Measurements from ENCODE around the gene TEX29.

The TEX29 gene

DNA sequence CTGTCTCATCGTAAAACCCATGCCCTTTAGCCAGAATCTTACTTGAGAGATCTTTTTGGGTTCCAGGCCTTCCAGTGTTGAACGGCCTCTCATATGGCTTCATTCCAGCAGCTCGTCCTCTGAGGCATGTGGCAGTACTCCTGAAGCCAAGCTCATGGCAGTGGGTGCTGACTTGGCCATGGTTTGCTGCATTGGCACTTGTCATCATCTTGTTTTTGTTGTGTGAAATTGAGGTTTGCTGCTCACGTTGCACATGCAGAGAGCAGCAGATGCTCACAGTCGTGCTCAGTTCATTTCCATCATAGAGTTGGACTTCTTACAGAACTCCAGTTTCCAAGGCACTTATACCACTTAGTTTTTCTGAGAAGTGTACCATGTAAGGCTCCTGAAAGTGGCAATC is 14.9 kb downstream of the TEX29 start:
- no peaks in the 10 kb centered on the region for H3K4me1 ChIP-seq (ENCODE audit: control insufficient read depth in 1 of 2, insufficient read depth in 2 of 2, low read length in 2 of 2)
- no peaks in the 10 kb centered on the region for H3K9me3 ChIP-seq (ENCODE audit: control insufficient read depth in 1 of 2, low read length in 2 of 2)
- H3K27me3 ChIP-seq (ENCODE audit: low read depth, low read length): no peaks in the 10 kb centered on the region
- H3K4me3 ChIP-seq (ENCODE audit: low read depth in 1 of 2, low read length in 2 of 2): no peak overlapping the region
- H3K36me3 ChIP-seq (ENCODE audit: control insufficient read depth in 1 of 2, insufficient read depth in 2 of 2, low read length in 2 of 2): no peaks in the 10 kb centered on the region
- no peak overlapping the region for H3K27ac ChIP-seq (ENCODE audit: low read length)

DNA sequence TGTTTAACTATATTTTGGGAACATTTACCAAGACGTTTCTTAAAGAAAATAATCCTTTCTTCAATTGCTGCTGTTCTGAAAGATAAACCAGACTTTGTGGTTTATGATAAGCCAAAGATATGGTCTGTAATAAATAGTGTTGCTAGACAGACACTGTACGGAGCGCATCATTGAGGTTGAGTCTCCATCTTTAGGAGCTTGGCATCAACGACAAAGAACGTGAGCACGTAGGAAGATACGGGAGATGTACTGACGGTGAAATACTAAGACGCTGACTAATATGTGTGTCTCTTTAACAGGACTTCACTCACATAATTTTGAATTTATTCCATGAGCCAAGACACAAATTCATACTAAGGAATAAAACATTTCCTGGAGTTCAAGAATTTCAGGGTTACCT is 16.2 kb downstream of the TEX29 start:
- Histone ChIP-seq H3K27me3 (ENCODE audit: low read depth, low read length) (no peaks in the 10 kb centered on the region), H3K36me3 (ENCODE audit: control insufficient read depth in 1 of 2, insufficient read depth in 2 of 2, low read length in 2 of 2) (no peaks in the 10 kb centered on the region), H3K4me3 (ENCODE audit: low read depth in 1 of 2, low read length in 2 of 2) (no peak overlapping the region), H3K27ac (ENCODE audit: low read length) (no peak overlapping the region), H3K4me1 (ENCODE audit: control insufficient read depth in 1 of 2, insufficient read depth in 2 of 2, low read length in 2 of 2) (no peaks in the 10 kb centered on the region), H3K9me3 (ENCODE audit: control insufficient read depth in 1 of 2, low read length in 2 of 2) (no peaks in the 10 kb centered on the region)

DNA sequence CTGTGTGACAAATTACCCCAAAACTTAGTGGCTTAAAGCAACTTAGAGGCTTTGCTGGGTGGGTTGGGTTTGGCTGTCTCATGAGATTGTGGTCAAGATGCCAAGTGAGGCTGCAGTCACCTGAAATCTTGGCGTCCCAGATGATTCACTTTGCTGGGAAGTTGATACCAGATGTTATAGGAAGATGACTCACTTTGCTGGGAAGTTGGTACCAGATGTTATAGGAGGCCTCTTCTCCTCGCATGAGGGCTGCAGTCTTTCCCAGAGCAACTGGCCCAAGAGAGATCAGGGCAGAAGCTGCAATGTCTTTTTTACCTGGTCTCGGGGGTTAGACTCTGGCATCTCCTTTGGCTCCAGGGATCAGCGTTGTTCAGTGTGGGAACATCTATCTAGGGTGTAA is 16.8 kb downstream of the TEX29 start:
- H3K4me1 ChIP-seq (ENCODE audit: control insufficient read depth in 1 of 2, insufficient read depth in 2 of 2, low read length in 2 of 2): no peaks in the 10 kb centered on the region
- H3K9me3 ChIP-seq (ENCODE audit: control insufficient read depth in 1 of 2, low read length in 2 of 2): no peaks in the 10 kb centered on the region
- no peaks in the 10 kb centered on the region for H3K36me3 ChIP-seq (ENCODE audit: control insufficient read depth in 1 of 2, insufficient read depth in 2 of 2, low read length in 2 of 2)
- H3K27me3 ChIP-seq (ENCODE audit: low read depth, low read length): no peaks in the 10 kb centered on the region
- no peak overlapping the region for H3K27ac ChIP-seq (ENCODE audit: low read length)
- H3K4me3 ChIP-seq (ENCODE audit: low read depth in 1 of 2, low read length in 2 of 2): no peak overlapping the region

DNA sequence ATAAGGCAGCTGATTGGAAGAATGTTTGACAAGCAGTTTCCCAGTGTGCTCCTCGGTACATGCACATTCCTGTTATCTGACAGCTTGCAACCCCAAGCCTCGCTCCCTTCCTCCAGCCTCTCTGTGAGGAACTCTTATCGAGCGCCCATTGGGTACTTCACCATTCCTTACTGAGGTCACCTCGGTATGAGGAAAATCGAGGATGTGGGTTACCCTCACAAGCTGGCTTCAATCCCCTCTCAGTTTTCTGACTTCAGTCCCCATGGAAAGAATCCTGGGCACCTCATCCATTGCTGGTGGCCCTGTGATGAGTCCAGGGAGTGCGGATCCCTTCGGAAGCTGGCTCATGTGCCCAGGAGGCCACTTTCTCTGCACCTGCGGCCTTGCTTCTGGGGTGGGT is 17.3 kb downstream of the TEX29 start:
- H3K27me3 ChIP-seq (ENCODE audit: low read depth, low read length): no peaks in the 10 kb centered on the region
- no peak overlapping the region for H3K27ac ChIP-seq (ENCODE audit: low read length)
- H3K9me3 ChIP-seq (ENCODE audit: control insufficient read depth in 1 of 2, low read length in 2 of 2): no peaks in the 10 kb centered on the region
- no peak overlapping the region for H3K4me3 ChIP-seq (ENCODE audit: low read depth in 1 of 2, low read length in 2 of 2)
- H3K4me1 ChIP-seq (ENCODE audit: control insufficient read depth in 1 of 2, insufficient read depth in 2 of 2, low read length in 2 of 2): no peaks in the 10 kb centered on the region
- H3K36me3 ChIP-seq (ENCODE audit: control insufficient read depth in 1 of 2, insufficient read depth in 2 of 2, low read length in 2 of 2): peaks cover 0 to 3% of the 10 kb centered on the region in 2 donors

DNA sequence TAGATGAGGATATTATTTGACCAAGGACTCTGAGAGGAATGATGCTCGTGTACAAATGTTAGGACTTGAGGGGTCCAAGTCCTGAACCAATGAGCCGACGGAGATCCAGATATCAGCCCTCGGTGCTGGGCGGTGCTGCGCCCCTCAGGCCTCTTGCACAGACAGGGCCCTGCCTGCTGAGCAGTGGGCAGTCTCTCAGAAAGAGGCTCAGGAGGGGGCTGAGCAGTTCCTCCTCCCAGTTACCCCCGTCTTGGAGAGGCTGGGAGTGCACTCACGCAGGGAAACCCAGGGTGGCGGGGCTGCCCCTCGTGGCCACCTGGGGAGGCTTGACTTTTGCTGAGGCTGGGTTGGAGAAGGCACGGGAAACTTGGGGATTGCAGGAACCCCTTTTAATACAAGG is 18.4 kb downstream of the TEX29 start:
- Histone ChIP-seq H3K36me3 (ENCODE audit: control insufficient read depth in 1 of 2, insufficient read depth in 2 of 2, low read length in 2 of 2) (peaks cover 0 to 9% of the 10 kb centered on the region in 2 donors), H3K9me3 (ENCODE audit: control insufficient read depth in 1 of 2, low read length in 2 of 2) (no peaks in the 10 kb centered on the region), H3K27ac (ENCODE audit: low read length) (no peak overlapping the region), H3K4me1 (ENCODE audit: control insufficient read depth in 1 of 2, insufficient read depth in 2 of 2, low read length in 2 of 2) (no peaks in the 10 kb centered on the region), H3K4me3 (ENCODE audit: low read depth in 1 of 2, low read length in 2 of 2) (no peak overlapping the region), H3K27me3 (ENCODE audit: low read depth, low read length) (no peaks in the 10 kb centered on the region)

DNA sequence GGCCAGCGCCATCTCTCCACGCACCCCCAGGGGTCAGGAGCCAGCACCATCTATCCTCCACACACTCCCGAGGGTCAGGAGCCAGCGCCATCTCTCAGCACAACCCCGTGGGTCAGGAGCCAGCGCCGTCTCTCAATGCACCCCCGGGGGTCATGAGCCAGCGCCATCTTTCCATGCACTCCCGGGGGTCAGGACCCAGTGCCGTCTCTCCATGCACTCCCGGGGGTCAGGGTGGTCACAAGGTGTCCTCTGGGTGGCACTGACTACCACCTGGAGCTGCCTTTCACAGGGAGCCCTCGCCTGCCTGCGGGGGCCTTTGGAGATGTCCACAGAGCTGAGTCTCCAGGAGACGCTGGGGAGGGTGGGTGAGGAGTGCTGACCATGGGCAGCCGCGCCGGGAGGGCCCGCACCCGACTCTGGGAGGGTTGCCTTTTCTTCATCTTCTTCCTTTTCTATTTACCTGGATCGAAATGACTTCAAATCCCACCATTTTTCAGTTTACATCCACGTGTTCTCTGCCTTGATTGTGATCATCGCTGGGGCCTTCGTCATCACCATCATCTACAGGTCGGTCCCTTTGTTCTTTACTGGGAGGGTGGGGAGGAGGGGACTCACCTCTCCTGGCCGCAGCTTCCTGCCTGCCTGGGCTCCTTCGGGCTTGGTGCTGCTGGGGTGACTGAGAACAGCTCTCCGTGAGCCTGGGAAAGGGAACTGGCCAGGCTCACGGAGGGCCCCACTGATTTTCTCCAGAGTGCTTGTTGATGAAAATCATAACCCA is 19.1 kb downstream of the TEX29 start:
- Histone ChIP-seq H3K4me3 (ENCODE audit: low read depth in 1 of 2, low read length in 2 of 2) (no peak overlapping the region), H3K9me3 (ENCODE audit: control insufficient read depth in 1 of 2, low read length in 2 of 2) (no peaks in the 10 kb centered on the region), H3K4me1 (ENCODE audit: control insufficient read depth in 1 of 2, insufficient read depth in 2 of 2, low read length in 2 of 2) (no peaks in the 10 kb centered on the region), H3K27ac (ENCODE audit: low read length) (no peak overlapping the region), H3K36me3 (ENCODE audit: control insufficient read depth in 1 of 2, insufficient read depth in 2 of 2, low read length in 2 of 2) (peaks cover 0 to 9% of the 10 kb centered on the region in 2 donors), H3K27me3 (ENCODE audit: low read depth, low read length) (no peaks in the 10 kb centered on the region)

DNA sequence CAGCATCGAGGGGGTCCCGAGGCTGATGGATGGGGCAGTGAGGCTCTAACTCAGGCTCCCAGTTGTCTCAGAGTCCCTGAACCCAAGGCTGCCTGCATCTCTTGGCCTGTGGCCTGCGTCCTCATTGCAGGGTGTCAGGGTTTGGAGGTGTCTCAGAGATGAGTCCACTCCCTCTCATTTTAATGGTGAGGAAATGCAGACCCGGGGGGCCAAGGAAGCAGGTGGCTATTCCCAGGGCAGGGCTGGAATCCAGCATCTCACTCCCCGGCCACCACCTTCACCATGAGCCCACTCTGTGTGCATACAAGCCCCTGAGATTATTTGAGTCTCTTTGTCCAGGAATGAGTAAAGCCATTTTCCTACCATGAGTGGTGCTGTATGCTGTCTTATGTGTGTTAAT is 21.4 kb downstream of the TEX29 start:
- Histone ChIP-seq H3K27me3 (ENCODE audit: low read depth, low read length) (no peaks in the 10 kb centered on the region), H3K27ac (ENCODE audit: low read length) (no peak overlapping the region)

DNA sequence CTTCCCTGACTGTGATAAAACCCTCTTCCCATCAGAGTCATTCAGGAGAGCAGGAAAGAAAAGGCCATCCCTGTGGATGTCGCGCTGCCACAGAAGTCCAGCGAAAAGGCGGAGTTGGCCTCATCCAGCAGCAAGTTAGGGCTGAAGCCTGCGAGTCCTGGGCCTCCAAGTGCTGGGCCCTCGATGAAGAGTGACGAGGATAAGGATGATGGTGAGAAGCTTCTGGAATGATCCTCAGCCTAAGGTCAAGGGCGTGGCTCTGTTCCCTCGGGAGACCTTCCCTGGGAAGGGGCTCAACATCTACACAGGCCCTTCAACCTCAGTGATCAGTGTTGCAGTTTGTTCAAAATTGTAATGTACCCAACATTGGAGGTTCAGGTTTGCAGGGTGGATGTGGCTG is 22.3 kb downstream of the TEX29 start:
- Histone ChIP-seq H3K27me3 (ENCODE audit: low read depth, low read length) (no peaks in the 10 kb centered on the region), H3K4me3 (ENCODE audit: low read depth in 1 of 2, low read length in 2 of 2) (no peak overlapping the region), H3K4me1 (ENCODE audit: control insufficient read depth in 1 of 2, insufficient read depth in 2 of 2, low read length in 2 of 2) (no peaks in the 10 kb centered on the region), H3K27ac (ENCODE audit: low read length) (no peak overlapping the region), H3K9me3 (ENCODE audit: control insufficient read depth in 1 of 2, low read length in 2 of 2) (no peaks in the 10 kb centered on the region), H3K36me3 (ENCODE audit: control insufficient read depth in 1 of 2, insufficient read depth in 2 of 2, low read length in 2 of 2) (peaks cover 0 to 9% of the 10 kb centered on the region in 2 donors)

More for the DNA sequence above, 21.4 kb downstream of the TEX29 start:
- Histone ChIP-seq H3K9me3 (ENCODE audit: control insufficient read depth in 1 of 2, low read length in 2 of 2) (no peaks in the 10 kb centered on the region), H3K4me1 (ENCODE audit: control insufficient read depth in 1 of 2, insufficient read depth in 2 of 2, low read length in 2 of 2) (no peaks in the 10 kb centered on the region), H3K4me3 (ENCODE audit: low read depth in 1 of 2, low read length in 2 of 2) (no peak overlapping the region), H3K36me3 (ENCODE audit: control insufficient read depth in 1 of 2, insufficient read depth in 2 of 2, low read length in 2 of 2) (peaks cover 0 to 9% of the 10 kb centered on the region in 2 donors)

DNA sequence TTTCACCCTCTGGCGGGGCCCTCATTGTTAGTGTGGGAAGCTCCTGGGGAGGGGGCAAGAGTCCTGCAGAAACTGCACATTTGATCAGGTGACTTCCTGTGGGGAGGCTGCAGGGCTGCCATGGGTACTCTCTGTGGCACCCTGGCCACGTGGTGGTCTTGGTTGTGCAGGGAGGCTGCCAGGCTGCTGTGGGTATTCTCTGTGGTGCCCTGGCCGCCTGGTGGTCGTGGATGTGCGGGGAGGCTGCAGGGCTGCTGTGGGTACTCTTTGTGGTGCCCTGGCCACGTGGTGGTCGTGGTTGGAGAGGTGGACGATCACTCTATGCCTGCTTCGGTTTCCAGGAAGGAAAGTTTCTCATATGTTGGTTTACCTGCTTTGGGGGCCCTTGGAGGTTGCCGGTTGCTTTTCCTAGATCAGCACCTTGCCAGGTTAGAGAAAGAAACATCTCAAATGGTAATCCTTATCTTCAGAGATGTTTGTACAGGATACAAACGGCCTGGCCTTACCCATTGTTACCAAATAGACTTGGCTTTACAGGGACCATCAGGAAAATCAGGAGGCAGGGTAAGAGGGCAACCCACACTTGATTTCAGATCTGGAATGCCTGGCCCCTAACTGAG is 22.9 kb downstream of the TEX29 start:
- no peak overlapping the region for H3K27ac ChIP-seq (ENCODE audit: low read length)
- no peaks in the 10 kb centered on the region for H3K9me3 ChIP-seq (ENCODE audit: control insufficient read depth in 1 of 2, low read length in 2 of 2)
- H3K36me3 ChIP-seq (ENCODE audit: control insufficient read depth in 1 of 2, insufficient read depth in 2 of 2, low read length in 2 of 2): peaks cover 0 to 9% of the 10 kb centered on the region in 2 donors
- no peak overlapping the region for H3K4me3 ChIP-seq (ENCODE audit: low read depth in 1 of 2, low read length in 2 of 2)
- no peaks in the 10 kb centered on the region for H3K4me1 ChIP-seq (ENCODE audit: control insufficient read depth in 1 of 2, insufficient read depth in 2 of 2, low read length in 2 of 2)
- H3K27me3 ChIP-seq (ENCODE audit: low read depth, low read length): no peaks in the 10 kb centered on the region

DNA sequence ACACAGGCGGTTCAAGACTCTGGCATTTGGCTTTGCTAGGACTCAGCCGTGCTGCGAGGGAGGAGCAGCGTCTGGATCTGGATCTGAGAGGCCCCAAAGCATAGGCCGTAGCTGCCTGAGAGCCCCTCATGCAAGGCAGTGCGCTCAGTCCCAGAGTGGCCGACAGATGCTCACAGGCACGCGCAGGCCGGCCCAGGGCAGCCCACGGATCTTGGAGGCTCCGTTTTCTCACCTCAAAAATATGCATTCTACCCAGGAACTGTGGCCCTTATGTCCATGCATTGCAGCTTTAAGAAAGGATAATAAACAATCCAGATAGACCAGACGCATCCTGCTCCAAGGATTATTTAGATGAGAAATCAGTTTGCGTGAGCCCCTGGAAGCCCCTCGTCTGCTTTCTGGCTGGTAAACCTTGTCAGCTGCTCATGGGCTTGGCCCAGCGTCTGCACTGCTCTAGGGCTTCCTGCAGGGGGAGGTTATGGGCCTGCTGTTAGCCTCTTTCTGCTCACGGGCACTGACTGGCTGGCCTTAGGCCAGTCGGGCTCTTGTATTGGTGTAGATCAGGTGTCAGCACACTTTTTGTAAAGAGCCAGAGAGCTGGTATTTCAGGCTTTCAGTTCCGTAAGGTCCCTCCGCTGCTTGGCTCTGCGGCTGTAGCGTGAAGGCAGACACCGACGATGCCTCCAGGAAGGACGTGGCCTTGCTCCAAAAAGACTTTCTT is 24.2 kb downstream of the TEX29 start:
- Histone ChIP-seq H3K4me1 (ENCODE audit: control insufficient read depth in 1 of 2, insufficient read depth in 2 of 2, low read length in 2 of 2) (no peaks in the 10 kb centered on the region), H3K4me3 (ENCODE audit: low read depth in 1 of 2, low read length in 2 of 2) (no peak overlapping the region), H3K36me3 (ENCODE audit: control insufficient read depth in 1 of 2, insufficient read depth in 2 of 2, low read length in 2 of 2) (peaks cover 0 to 9% of the 10 kb centered on the region in 2 donors), H3K9me3 (ENCODE audit: control insufficient read depth in 1 of 2, low read length in 2 of 2) (no peaks in the 10 kb centered on the region), H3K27me3 (ENCODE audit: low read depth, low read length) (no peaks in the 10 kb centered on the region), H3K27ac (ENCODE audit: low read length) (no peak overlapping the region)

DNA sequence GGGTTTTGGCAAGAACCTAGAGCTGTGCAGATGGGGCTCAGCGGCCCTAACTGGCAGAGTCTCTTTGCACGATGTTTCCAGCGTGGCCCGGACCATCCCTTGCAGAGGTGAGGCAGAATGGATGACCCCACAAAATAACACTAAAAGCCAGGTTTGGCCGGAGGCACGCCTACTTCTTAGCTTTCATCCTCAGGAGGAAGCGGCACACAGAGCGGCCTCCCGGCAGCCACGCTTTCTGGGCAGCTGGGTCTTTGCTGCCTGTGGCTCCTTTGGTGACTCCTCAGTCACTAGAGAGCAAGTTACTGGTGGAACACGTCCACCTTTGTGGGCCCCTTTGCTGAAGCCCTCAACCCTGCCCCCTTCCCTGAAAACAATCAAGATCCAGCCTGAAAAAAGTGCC is 25.2 kb downstream of the TEX29 start:
- Histone ChIP-seq H3K36me3 (ENCODE audit: control insufficient read depth in 1 of 2, insufficient read depth in 2 of 2, low read length in 2 of 2) (peaks cover 0 to 9% of the 10 kb centered on the region in 2 donors), H3K27ac (ENCODE audit: low read length) (no peak overlapping the region), H3K9me3 (ENCODE audit: control insufficient read depth in 1 of 2, low read length in 2 of 2) (no peaks in the 10 kb centered on the region), H3K4me3 (ENCODE audit: low read depth in 1 of 2, low read length in 2 of 2) (no peak overlapping the region), H3K27me3 (ENCODE audit: low read depth, low read length) (no peaks in the 10 kb centered on the region), H3K4me1 (ENCODE audit: control insufficient read depth in 1 of 2, insufficient read depth in 2 of 2, low read length in 2 of 2) (no peaks in the 10 kb centered on the region)
